Effector CD4-positive, alpha-beta T cell (primary cell): ENCODE data around the gene DDX1.

Experiments used
- DNase-seq: peaks from one replicate; pipeline ENCODE4 v3.0.0-alpha.2; 2020

DDX1 gene

DNA sequence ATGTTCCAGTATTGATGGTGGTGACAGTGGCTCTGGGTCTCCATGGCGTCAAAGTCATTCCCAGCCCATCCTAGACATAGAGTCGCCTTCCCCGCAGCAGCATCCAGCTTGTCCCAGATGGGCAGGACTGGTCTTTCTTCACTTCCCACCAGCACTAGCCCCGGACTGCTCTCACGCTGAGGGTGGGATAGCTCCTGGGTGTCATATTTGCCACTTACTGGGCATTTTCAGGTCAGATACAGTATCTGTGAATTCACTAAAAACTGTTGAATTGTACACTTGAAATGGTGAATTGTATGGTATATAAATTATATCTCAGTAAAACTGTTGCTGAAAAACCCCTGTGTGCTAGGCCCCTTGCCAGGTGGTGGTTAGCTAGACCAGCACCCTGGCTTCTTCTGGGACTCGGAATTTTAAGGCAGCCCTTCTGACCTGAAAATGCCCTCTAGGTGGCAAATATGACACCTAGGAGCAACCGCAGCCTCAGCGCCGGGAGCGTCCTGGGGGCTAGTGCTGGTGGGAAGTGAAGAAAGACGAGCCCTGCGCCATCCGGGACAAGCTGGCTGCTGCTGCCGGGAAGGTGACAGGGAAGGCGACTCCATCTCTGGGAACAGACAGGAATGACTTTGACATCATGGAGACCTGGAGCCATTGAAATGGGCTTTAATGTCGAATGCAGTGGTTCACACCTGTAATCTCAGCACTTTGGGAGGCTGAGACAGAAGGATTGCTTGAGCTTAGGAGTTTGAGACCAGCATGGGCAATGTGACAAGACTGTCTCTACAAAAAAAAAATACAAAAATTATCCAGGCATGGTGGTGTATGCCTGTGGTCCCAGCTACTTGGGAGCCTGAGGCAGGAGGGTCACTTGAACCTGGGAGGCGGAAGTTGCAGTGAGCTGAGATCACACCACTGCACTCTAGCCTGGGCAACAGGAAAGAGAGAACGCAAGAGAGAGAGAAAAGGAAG lies 56.2 kb downstream of the DDX1 start:
- DNase-seq = no peak

DNA sequence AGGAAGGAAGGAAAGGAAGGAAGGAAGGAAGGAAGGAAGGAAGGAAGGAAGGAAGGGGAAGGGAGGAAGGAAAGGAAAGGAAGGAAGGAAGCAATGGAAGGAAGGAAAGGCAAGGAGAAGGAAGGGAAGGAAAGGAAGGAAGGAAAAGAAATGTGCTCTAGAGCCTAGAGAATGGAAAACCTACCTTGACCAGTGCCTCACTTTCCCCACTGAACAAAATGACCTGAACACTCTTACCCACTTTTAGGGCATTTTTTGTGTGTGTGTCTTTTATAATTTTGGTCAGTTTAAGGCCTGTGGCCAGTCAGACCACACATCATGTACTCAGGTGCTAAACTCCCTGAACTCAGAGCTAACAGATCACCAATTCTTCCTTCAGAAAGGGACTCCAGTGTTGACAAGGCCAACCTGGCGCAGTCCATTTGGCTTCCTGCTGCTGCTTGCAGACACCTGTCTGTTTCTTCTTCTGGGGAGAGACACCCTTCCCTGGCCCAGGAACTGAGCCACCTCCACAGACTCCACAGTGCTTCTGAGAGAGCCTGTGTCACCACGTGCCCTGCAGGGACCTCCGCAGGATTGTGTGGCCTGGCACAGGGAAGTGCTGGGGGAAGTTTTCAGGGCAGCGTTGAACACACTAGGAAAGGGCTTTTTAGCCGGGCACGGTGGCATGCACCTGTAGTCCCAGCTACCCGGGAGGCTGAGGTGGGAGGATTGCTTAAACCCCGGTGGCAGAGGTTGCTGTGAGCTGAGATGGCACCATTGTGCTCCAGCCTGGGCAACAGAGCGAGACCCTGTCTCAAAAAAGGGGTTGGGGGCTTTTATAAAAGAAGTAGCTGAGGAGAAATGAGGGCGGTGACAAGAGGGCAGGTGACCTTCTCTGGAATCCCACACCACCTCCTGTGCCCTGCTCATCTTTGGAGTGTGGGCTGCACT lies 57.2 kb downstream of the DDX1 start:
- no peak for DNase-seq

DNA sequence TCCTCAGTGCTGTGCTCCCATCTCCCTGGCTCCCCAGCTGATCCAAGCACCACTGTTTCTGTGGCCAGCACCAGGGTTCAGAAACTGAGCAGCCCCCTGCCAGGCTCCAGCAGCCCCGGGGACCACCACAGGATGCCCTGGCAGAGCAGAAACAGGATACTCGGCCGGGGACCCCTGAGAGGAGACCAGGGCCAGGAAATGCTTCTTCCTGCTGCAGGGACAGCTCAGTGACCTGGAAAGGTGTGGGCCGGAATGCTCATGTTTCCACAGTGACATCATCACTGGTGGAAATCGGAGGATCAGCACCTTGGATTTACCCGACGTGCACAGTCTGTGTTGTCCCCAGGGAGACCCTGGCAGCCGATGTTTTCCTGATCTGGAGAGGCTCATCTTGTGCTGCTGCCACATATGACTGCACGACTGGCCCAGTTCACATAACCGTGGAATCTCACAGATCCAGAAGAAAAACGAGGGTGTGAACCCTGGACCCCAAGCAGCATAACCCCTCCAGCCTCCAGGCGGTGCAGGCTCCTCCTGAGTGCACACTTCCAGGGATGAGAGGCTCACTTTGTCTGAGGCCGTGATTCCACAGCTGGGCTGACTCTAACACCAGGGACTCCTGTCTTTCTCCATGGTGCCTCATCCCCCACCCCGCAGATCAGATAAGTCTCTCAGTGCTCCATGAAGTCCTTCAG lies 58.0 kb downstream of the DDX1 start:
- DNase-seq = no peak

DNA sequence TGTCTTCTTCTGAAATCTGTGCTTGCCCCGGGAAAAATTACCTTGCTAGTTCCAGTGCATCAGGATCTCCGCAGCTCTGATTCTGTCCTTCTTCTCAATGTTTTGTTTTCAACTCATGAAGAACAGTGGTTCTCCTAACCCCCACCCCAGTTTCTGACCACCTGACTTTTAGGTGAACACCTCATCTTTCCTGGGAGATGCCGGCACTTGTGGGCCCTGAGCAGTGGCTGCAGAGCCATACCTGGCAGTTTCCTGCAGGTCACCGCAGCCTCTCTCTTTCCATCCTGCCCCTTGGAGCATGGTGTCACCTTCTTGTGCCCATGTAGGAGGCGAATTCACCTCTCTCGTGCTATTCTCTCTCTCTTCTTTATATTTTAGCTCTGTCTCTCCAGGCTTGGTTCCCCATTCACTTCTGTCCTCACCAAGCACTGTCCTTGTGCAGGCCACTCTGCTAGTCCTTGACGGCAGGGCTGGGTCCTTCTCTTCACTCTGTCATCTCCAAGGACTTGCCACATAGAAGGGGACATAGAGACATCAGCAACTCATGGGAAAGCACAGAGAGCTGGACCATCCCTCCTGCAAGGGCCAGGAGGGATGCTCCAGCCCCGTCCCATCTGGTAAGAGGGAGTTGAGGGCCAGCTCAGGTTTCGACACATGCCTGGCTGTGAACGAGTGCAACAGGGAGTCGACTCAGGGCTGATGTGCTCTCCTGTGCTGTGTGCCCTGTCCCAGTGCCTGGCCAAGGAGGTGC lies 59.1 kb downstream of the DDX1 start:
- DNase-seq = no peak

DNA sequence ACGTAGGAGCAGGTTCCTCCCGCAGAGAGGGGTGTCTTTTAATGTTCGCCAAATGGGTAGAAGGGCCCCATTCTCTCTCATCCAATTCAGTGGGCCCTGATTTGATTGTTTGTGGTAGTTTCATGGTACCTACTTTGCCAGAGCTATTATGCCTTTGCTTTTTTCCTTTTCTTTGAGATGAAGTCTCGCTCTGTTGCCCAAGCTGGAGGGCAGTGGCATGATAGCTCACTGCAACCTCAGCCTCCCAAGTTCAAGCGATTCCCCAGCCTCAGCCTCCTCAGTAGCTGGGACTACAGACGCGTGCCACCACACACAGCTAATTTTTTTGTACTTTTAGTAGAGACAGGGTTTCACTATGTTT lies 59.7 kb downstream of the DDX1 start:
- no peak for DNase-seq

DNA sequence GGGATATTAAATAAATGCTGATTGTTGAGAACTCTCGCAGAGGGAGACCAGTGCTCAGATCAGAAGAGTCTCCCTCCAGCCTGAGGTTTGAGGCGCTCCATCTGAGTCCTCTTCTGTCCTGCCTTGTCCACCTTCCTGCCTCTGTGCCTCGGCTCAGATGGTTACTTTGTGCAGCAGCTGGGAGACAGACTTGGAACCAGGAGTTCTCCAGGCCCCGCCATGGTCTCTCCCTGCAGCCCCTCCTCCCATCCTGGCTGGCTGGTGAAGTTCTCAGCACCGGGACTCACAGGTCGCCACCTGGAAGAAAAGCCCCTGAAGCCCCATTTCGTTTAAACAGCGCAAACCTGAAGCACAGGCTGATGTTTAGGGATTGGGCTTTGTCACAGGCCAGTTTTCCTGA lies 60.6 kb downstream of the DDX1 start:
- no peak for DNase-seq

DNA sequence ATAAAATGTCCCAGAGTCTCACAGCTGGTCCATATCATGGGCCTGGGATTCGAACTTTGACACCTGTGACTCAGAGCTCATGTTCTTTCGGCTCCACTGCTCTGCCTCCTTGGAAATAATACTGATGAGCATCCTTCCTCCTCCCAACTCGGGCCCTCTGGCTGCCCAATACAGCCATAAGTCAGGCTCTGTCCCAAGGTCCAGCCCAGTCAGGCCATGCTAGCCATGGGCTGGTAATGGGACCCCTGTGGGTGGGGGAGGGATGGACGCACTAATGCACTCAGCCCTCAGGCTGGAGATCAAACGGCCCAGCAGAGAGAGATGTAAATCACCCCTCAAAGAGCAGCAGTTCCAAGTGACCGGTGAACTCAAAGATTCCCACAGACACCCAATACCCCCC lies 61.1 kb downstream of the DDX1 start:
- no peak for DNase-seq

DNA sequence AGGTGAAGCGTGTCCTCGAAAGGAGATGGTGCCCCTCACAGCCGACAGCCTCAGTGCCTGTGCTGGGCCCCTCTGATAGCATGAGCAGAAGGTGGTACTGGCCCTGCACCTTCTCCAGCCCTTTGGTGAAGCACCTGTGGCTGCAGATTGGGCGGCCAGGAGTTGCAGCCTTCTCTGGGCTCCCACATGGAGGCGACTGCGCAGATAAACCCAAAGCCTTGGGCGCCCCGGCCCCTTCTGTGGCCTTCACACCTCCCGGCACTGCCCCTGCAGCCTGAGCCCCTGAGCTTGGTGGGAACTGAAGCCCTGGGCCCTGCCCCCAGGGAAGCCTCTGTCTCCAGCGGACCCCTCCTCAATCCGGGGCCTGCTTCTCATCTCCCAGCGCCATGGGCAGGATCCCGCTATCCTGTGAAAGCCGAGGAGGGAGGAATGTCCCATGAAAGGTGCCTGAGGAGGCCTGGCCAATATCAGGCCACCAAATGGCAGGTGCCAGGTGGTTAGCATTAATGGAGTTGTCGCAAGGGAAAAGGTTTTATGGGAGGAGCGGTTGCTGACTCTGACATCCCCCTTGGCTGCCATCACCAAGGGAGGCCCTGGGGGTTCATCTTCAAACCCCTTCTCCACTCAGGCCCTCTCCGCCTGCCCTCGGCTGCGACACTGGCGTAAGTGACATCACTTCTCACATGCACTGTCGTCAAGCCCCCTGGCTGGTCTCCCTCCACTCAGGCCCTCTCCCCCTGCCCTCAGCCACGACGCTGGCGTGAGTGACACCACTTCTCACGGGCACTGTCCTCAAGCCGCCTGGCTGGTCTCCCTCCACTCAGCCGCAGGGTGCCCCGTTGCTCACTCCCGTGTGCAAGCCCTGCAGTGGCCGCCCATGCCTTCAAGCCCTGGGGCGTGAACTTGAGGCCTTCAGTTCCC lies 62.4 kb downstream of the DDX1 start:
- no peak for DNase-seq

DNA sequence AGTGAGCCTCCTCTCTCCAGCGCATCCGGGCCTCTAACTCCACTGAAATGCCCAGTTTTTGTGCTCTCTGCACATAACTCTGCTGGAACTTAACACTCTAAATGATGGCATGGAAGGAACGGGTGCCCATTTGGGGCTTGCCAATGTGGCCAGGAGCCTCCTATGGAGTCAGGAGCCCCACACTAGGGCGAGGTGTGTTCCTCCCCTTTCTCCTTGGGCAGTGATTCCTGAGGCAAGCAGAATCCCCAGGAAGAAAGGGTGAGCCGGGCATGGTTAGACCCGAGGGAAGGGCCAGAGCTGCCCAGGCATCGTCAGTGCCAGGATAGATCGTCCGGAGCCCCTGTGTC lies 63.0 kb downstream of the DDX1 start:
- no peak for DNase-seq

DNA sequence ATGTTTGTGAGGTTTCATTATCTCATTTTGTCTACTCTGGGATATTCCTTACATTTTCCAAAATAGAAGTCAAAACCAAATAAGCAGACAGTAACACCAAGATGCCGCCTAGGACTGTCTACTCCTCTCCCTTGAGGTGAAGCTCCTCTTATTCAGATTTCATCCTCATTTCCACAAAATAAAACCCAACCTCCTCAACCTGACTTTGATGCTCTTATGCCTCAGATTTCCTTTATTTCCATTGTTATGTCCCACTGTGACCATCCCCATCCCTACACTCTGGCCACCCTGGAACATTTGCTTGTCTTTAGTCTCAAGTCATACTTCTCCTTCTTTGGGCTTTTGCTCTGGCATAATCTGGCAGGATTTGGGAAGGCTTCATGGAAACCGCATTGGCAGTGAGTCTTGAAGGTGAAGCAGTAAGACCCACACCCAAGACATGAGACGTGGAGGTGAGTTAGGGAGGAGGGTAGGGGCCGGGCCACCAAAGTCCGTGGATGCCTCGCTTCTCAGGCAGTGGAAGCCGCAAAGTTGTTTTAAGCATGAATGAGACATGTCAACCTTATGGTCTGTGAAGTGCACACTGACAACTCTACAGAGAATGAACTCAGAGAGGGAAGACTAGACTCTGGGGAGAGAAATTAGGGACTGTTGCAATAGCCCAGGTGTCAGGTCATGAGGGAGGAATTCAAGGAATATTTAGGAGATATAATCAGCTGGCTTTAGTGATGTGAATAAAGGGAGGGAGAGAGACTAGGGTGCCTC lies 63.6 kb downstream of the DDX1 start:
- DNase-seq = no peak

DNA sequence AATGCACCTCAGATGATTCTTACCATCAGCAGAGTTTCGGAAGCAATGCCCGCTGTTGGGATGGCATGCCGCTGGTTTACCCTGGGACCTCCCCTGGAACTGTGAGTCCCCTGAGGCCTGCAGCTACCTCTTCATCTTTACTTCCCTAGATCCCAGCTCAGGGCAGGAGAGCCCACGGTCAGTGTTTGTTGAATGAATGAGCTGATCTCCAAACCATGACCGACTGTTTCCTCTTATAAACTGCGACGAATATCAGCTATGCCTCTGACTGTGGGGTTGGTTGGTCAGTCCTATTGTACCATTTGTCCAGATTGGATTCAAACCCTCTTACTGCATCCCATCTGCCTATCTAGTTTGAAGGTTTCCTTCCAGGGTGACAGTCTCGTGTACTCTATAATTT lies 64.4 kb downstream of the DDX1 start:
- DNase-seq = no peak

DNA sequence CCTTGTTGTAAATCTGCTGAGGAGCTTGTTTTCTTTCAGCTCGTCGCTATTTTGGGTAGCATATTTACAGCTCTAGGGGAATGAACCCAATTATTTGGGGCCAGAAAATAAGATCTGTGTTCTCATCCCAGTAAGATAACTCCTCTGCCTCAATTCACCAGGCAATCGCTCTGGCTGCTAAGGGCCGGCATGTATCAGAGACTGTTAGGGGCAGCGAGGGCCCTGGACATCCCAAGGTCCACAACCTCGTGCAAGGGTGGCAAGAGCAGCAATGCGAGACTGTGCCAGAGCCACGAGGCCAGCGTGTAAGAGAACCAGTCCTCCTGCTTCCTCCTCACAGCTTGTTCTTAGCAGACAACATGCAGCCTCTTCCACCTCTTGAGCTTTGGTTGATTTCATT lies 66.1 kb downstream of the DDX1 start:
- DNase-seq = no peak

DNA sequence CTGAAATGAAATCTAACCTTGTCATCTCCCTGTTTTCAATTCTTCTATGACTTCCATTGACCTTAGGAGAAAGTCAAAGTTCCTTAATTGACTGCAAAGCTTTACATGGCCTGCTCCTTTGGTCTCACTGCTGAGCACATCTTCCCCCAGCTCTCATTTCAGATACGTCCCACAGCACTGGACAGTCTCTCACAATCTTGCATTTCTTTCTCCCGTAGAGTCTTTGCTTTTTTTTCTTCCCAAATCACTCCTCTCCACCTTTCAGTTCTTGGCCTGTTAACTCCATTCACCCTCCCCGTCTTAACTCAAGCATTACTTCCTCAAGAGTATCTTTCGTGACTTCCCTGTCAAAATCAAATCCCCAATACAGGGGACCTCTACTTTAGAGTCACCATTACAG lies 67.2 kb downstream of the DDX1 start:
- no peak for DNase-seq

DNA sequence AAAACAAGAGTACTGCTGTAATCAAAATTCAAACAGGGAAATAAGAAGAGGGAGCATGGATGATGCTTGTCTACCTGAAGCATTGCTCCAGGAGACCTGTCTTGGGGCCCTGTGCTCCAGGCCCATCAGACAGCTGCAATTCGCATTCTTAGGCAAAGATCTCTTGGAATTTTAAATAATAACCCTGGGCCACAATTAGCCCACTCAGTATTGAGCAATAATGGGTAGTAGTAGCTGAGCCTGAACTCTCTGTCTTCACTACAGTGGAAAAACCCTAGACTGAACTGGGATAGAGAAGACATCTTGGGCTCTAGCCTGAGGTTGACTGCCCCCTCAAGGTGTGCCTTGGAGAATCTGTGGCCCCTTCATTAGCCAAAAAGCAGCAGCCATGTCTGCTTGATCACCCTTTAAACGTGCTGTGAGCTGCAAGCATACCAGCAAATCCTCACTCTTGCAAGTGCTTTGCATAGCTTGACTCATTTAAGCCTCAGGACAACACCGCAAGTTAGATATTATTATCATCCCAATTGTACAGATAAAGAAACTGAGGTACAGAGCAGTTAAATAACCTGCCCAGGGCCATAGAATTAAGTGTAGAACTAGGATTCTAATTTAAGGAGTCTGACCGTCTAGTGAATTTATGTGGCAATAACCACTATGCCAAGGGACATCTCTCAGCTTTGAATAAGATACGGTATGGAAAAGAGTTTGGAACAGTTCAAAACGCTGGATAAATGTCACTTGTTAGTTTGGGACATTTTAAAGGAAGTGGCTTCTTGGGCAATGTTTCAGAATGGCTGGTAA lies 69.0 kb downstream of the DDX1 start:
- DNase-seq = no peak

DNA sequence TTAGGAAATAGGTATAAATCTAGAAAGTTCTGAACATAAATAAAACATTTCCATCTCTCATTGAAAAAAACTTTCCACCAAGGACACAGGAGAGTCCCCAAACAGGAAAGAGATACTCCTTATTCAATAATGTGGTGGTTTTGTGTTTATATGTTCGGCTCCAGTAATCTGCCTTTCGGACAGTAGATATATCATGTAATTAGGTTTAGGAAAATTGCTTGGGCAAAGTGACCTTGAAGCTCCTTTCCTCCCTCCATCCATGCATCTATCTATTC lies 69.6 kb downstream of the DDX1 start:
- DNase-seq = no peak

DNA sequence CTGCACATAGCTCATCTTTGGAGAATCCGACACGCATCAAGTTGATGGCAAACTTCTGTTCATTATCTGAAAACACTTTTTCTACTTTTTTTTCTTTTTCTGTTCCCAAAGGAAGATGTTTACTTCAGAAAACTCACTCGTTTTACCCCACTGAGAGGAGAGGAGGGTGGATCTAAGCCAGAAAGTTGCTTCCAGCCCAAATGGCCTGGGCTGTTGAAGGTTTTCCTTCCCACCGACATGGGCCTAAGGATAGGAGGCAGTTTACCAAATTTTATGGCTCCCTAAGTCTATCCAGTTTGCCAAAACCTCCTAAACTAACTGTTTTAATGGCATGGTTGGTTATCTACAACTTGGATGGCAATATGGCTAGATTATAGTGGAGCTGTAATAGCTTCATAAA lies 70.4 kb downstream of the DDX1 start:
- DNase-seq = no peak

DNA sequence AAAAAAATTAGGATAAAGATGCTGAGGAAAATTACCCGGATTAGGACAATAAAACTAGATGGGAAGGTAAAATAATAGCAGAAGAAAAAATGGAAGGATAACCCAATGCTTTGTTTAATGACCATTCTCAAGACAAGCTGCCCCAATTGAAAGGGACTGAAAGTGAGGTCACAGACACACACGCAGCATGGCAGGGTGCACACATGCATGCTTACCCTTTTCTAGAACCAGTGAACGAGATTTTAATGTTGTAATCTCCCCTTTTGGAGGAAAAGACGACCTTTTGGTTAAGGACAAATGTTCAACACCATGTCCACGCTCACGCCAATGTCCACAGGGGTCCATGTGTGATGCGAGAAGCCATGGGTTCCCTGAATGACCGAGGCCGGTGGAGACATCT lies 70.9 kb downstream of the DDX1 start:
- DNase-seq = no peak

DNA sequence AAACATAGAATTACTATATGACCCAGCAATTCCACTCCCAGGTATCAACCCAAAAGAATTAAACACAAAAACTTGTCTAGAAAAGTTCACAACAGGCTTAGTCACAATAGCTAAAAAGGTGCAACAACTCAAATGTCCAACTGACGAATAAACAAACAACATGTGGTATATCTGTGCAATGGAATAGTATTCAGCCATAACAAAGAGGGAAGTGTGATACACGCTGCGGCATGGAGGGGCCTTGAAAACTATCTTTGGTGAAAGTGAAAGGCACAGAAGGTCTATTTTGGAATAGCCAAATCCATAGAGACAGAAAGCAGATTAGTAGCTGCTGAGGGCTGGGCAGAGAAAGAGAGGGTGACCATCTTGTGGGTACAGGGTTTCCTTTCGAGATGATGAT lies 72.1 kb downstream of the DDX1 start:
- DNase-seq = no peak

DNA sequence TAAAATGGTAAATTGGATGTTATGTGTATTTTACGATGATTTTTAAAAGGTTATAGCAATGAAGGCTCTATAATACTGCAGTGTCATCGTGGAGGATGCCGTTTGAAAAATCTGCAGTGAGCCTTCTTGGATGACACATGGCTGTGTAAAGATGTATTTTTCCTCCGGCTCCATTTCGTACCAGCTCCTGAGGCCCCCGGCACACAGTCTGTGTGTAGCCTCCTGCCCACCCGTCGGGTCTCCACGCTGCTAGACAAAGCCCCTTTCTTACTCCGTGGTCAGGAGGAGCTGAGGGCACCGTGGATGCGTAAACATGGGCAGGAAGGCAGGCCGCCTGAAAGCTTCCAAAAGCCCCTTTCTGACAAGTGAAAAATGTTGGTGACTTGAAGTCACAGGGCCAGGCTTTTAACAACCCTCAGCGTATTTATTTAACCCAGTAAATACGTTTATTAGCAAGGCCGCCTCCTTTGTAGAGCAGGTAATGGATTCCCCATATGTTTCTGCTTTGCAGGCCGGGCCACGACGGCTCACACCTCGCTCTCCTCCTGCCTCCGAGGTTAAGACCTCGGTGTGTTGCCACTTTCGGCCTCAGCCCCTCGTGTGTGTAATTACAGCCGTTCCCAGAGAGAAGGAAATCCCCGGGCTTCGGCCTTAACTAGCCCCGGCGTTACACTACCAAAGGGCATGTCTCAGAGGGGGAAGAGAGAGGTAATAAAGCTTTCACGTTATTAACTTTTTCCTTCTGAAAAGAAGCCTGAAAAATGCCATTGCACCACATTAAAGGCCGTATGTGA lies 72.8 kb downstream of the DDX1 start:
- DNase-seq = no peak
